Neuron (in vitro differentiated cells): ENCODE data around the gene CELA2B.

Experiments used
- H2AFZ ChIP-seq: one replicate; pipeline ENCODE4 v1.6.1; 2013; ENCODE audit warnings: low read depth, mild to moderate bottlenecking, inconsistent platforms, low read length, moderate library complexity
- H3K27me3 ChIP-seq: one replicate; pipeline ENCODE4 v1.6.1; 2013; ENCODE audit warnings: low read length; ENCODE audit not compliant: insufficient read depth
- H3K36me3 ChIP-seq: one replicate; pipeline ENCODE4 v1.6.1; 2013; ENCODE audit warnings: low read length; ENCODE audit not compliant: insufficient read depth
- H3K4me1 ChIP-seq: one replicate; pipeline ENCODE4 v1.6.1; 2013; ENCODE audit warnings: low read length; ENCODE audit not compliant: insufficient read depth
- H3K4me3 ChIP-seq: 2 replicates; pipeline ENCODE4 v1.5.1; 2013; ENCODE audit warnings: mild to moderate bottlenecking, low read length, moderate library complexity
- H3K9me3 ChIP-seq: one replicate; pipeline ENCODE4 v1.6.1; 2013; ENCODE audit warnings: low read length

The CELA2B gene

DNA sequence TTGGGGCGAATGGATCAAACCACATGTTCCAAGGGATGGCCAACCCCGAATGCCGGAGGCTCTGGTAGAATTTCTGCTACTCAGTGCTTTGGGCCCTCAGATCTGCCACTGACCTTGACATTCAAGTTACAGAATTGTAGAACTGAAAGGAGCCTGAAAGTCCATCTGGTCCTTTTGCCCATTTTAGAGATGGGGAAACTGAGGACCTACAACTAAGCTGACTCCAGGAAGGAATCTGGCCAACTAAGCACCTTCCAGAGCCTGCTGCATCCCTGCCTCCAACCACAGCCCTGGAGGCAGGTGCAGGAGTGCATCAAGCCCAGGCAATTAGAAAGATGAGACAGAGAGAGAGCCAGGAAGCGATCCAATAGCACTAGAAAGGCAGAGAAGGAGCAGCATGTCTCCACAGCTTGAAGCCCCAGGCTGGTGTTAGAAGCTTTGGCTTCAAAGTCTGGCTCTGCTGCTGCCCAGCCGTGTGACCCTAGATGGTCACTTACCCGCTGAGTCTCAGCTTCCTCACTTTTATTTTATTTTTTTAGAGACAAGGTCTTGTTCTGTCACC lies 38.9 kb upstream of the CELA2B start:
- no peaks in the 10 kb centered on the region for H3K4me1 ChIP-seq
- H2AFZ ChIP-seq: no peak overlapping the region
- no peaks in the 10 kb centered on the region for H3K9me3 ChIP-seq
- H3K36me3 ChIP-seq: no peaks in the 10 kb centered on the region
- no peak overlapping the region for H3K4me3 ChIP-seq
- peaks cover 2% of the 10 kb centered on the region for H3K27me3 ChIP-seq

DNA sequence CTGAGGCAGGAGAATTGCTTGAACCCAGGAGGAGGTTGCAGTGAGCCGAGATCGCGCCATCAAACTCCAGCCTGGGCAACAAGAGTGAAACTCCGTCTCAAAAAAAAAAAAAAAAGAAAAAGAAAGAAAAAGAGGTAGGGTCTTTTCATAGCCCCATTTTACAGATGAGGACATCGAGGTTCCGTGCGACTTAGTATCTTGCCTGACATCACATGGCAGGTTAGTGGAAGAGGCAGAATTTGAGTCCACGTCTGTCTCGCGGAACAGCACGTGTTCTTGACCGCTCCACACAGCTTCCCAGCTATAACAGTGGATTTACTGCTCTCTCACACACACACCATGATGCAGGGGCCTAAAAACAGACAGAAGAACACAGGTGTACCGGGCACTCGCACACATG lies 36.6 kb upstream of the CELA2B start:
- Histone ChIP-seq H3K9me3 (no peaks in the 10 kb centered on the region), H3K36me3 (no peaks in the 10 kb centered on the region), H2AFZ (no peak overlapping the region), H3K27me3 (peaks cover 2% of the 10 kb centered on the region), H3K4me3 (no peak overlapping the region), H3K4me1 (no peaks in the 10 kb centered on the region)

DNA sequence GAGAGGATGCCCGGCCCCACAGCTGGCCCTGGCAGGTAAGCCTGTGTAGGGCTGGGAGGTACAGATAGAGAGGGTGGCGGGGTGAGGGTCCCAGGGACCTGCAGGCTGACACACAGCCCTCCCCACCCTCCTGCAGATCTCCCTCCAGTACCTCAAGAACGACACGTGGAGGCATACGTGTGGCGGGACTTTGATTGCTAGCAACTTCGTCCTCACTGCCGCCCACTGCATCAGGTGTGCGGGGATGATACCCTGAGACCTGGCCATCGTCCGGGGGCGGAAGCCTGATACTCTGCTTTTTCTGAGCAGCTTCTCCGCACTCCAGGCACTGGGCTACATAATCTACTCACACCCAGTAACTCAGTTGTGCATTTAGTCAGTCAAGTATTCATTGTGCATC lies 35.5 kb upstream of the CELA2B start:
- Histone ChIP-seq H3K36me3 (no peaks in the 10 kb centered on the region), H3K4me1 (no peaks in the 10 kb centered on the region), H3K9me3 (no peaks in the 10 kb centered on the region), H3K4me3 (no peak overlapping the region), H3K27me3 (peaks cover 2% of the 10 kb centered on the region), H2AFZ (no peak overlapping the region)

DNA sequence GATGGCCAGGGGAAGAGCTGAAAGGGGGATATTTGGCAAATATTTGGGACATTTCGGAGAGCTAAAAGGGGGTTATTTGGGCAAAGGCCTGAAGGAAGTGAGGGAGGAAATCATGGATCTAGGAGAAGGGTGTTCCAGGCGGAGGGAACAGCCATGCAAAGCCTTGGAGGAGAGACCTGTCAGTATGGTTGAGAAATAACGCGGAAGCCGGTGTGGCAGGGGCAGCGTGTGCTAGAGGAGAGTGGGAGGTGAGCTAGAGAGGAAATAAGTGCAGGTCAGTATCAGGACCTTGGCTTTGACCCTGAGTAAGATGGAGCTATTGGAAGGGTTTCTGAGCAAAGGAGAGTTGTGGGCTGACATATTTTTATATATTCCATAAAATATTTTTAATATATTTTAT lies 34.7 kb upstream of the CELA2B start:
- no peak overlapping the region for H2AFZ ChIP-seq
- no peaks in the 10 kb centered on the region for H3K9me3 ChIP-seq
- H3K36me3 ChIP-seq: no peaks in the 10 kb centered on the region
- no peak overlapping the region for H3K4me3 ChIP-seq
- peaks cover 2% of the 10 kb centered on the region for H3K27me3 ChIP-seq
- no peaks in the 10 kb centered on the region for H3K4me1 ChIP-seq

DNA sequence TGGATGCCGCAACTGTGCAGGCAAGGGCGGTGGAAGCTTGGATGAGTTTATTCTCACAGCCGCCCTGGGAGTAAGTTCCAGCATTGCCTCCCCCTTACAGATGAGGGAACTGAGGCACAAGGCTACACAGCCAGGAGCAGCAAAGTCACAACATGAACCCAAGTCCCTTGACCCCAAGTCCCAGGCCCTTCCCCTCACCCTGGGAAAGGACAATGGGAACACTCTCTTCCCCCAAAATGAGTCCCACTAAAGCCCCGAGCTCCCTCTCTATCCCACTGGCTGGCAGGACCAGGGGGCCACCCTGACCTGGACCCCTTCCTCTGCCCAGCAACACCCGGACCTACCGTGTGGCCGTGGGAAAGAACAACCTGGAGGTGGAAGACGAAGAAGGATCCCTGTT lies 33.8 kb upstream of the CELA2B start:
- Histone ChIP-seq H3K4me3 (no peak overlapping the region), H3K27me3 (peaks cover 2% of the 10 kb centered on the region), H3K9me3 (no peaks in the 10 kb centered on the region), H3K4me1 (no peaks in the 10 kb centered on the region), H2AFZ (no peak overlapping the region), H3K36me3 (no peaks in the 10 kb centered on the region)

DNA sequence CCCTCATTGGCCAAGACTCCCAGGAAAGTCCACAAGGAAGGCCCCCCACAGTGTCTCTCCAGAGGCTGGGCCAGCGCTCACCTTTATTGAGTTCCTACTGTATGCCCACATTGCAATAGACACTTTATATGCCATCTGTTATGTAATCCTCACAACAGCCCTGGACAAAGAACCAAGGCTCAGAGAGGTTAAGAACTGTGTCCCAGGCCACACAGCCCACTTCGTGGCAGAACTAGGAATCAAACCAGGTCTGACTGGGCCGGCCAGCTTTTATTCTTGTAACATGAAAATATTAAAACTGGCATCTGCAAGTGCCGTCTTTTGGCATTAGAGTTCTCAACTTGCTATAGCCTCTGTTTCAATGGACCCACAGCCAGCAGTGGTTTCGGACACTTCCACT lies 33.1 kb upstream of the CELA2B start:
- H3K36me3 ChIP-seq: no peaks in the 10 kb centered on the region
- no peaks in the 10 kb centered on the region for H3K4me1 ChIP-seq
- H3K4me3 ChIP-seq: no peak overlapping the region
- H2AFZ ChIP-seq: no peak overlapping the region
- no peaks in the 10 kb centered on the region for H3K9me3 ChIP-seq
- peaks cover 2% of the 10 kb centered on the region for H3K27me3 ChIP-seq

DNA sequence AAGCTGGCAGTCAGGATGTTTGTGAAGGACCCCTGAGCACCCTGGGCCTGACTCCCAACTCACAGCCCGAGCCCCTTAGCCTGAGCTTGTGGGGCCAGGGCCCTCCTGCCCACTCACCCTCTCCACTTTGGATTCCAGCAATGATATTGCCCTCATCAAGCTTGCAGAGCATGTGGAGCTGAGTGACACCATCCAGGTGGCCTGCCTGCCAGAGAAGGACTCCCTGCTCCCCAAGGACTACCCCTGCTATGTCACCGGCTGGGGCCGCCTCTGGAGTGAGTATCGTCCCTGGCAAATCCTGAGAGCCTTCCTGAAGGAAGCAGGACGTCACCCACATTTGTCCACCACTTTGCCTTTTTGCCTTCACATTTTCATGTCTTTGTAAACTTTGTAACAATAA lies 32.6 kb upstream of the CELA2B start:
- no peak overlapping the region for H3K4me3 ChIP-seq
- H3K9me3 ChIP-seq: no peaks in the 10 kb centered on the region
- H2AFZ ChIP-seq: no peak overlapping the region
- H3K36me3 ChIP-seq: no peaks in the 10 kb centered on the region
- peaks cover under 1% of the 10 kb centered on the region for H3K27me3 ChIP-seq
- H3K4me1 ChIP-seq: no peaks in the 10 kb centered on the region

DNA sequence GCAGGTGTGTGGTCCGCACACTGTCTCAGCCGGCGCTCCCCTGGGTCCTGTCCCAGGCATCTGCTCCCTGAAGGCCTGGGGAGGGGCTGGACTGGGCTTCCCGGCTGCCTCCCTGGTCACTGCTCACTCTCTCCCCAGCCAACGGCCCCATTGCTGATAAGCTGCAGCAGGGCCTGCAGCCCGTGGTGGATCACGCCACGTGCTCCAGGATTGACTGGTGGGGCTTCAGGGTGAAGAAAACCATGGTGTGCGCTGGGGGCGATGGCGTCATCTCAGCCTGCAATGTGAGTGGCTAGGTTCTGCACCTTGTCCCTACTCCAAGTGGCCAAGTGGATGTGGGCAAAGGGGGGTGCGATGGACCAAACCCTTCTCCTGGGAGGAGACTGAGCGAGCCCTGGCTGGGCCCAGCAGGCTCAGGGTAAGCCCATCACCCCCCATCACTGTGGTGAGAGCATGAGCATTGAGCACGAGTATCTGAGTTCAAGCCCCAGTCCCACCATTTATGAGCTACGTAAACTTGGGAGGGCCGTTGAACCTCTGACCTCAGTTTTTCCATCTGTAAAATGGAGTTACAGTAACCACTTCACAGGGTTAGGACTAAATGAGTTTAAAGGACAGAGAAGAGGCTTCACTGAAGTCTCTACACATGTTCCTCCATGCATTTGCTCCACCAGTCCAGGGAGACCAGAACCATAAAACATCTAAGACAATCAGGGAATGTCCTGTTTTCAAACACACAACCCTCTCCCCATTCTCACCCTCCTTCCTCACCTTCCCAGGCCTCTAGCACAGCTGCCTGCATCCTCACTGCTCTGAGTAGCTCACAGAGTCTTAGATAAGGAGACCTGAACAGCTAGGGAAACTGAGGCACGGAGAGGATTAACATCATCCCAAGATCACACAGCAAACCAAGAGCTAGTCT lies 31.2 kb upstream of the CELA2B start:
- no peaks in the 10 kb centered on the region for H3K27me3 ChIP-seq
- no peaks in the 10 kb centered on the region for H3K36me3 ChIP-seq
- H2AFZ ChIP-seq: no peak overlapping the region
- no peaks in the 10 kb centered on the region for H3K4me1 ChIP-seq
- H3K4me3 ChIP-seq: no peak overlapping the region
- H3K9me3 ChIP-seq: no peaks in the 10 kb centered on the region

DNA sequence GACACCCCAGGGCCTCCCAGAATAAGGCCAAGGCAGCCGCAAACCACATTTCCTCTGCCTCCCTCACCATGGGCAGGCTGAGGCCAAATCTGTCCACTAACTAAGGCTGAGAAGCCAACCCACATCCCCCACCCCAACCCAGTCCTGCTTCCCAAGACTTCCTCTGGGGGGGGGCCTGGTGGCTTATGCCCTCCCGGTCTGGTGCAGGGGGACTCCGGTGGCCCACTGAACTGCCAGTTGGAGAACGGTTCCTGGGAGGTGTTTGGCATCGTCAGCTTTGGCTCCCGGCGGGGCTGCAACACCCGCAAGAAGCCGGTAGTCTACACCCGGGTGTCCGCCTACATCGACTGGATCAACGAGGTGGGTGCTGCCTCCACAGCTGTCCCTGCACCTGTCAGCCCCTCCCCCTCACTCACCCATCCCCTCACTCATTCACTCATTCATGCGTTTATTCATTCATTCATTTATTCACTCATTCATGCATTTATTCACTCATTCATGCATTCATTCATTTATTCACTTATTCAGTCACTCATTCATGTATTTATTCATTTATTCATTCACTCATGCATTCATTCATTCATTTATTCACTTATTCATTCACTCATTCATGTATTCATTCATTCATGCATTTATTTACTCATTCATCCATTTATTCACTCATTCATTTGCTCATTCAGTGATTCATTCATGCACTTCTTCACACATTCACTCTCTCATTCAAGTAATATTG lies 30.3 kb upstream of the CELA2B start:
- Histone ChIP-seq H2AFZ (no peak overlapping the region), H3K4me3 (no peak overlapping the region), H3K36me3 (no peaks in the 10 kb centered on the region), H3K9me3 (no peaks in the 10 kb centered on the region), H3K27me3 (no peaks in the 10 kb centered on the region), H3K4me1 (no peaks in the 10 kb centered on the region)

DNA sequence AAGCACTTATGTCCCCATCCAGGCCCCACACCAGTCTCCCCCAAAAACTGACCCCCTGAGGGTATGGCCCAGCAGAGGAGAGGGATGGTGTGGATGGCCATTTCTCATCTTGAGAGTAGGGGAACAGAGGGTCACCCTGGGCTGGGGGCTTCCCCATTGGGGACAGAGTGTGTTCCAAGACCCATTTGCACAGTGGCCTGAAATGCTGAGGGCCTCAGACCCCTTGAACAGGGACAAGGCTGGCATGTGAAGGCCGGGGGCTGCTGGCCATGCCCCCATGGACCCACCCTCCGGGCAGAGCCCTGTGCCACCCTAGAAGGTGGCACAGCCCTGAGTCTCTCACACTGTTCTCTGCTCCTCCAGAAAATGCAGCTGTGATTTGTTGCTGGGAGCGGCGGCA lies 29.7 kb upstream of the CELA2B start:
- Histone ChIP-seq H3K9me3 (no peaks in the 10 kb centered on the region), H3K4me3 (no peak overlapping the region), H3K36me3 (no peaks in the 10 kb centered on the region), H3K27me3 (no peaks in the 10 kb centered on the region), H3K4me1 (no peaks in the 10 kb centered on the region), H2AFZ (no peak overlapping the region)

DNA sequence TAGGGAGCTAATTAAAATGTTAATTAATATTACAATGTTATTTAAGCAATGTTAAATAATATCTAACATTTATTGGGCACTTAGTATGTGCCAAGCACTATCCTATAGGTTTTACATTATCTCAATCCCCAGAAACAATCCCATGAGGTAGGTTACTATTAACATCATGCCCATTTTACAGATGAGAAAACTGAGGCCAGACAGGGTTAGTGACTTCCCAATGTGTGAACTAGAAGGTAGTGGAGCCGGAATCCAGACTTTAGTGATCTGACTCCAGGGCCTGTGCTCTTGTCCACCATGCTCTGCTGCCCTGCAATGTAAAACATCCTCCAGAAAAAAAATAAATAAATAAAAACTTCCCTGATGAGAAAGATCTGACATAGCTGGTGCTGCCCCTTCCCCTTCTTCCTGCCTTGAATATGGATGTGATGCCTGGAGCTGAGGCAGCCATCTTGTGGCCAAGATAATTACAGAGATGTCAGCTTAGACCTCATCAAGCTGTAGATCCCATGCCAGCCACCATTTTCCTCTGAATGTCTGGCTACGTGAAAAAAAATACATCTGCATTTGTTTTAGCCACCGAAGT lies 26.9 kb upstream of the CELA2B start:
- no peak overlapping the region for H2AFZ ChIP-seq
- H3K27me3 ChIP-seq: no peaks in the 10 kb centered on the region
- no peaks in the 10 kb centered on the region for H3K4me1 ChIP-seq
- H3K9me3 ChIP-seq: no peaks in the 10 kb centered on the region
- H3K36me3 ChIP-seq: no peaks in the 10 kb centered on the region
- no peak overlapping the region for H3K4me3 ChIP-seq

DNA sequence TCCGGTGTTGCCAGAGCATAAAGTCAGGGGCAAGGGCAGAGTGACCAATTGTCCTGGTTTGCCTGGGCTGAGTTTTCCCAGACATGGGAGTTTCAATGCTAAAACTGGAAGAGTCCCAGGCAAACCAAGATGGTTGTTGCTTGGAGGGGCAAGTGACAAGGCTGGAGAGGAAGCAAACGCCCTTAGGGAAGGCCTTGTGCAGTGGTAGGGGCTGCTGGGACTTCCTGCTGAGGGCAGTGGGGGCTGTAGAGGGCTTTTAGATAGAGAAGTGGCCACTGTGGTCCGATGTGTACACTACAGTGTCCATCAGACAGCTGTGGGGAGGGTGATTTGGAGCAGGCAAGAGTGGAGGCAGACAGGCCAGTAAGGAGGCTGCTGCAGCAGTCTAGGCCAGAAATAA lies 26.3 kb upstream of the CELA2B start:
- no peaks in the 10 kb centered on the region for H3K4me1 ChIP-seq
- H2AFZ ChIP-seq: no peak overlapping the region
- H3K36me3 ChIP-seq: no peaks in the 10 kb centered on the region
- no peaks in the 10 kb centered on the region for H3K27me3 ChIP-seq
- no peak overlapping the region for H3K4me3 ChIP-seq
- H3K9me3 ChIP-seq: no peaks in the 10 kb centered on the region
